IMR-90 (cell line): ENCODE data around the gene RNF175. TPM values are rescaled to one million over a fixed set of nuclear protein-coding genes. Genes with fewer than 3 reads are reported as not detected.
A peak's percentile ranks its signal among the peaks of the same experiment; 100 is the strongest.

Source experiments
- ATAC-seq: fragments of 200-7000 bp; cut with Tn5 transposase; 2 replicates; pipeline ENCODE4 v1.9.1; 2020; ENCODE audit warnings: low read depth, mild to moderate bottlenecking, moderate library complexity
- BruUV-seq: library from RNA; stranded (reverse); fragments of 400-500 nt; replicated peaks from 2 replicates; lab custom pipeline; 2021; lab: Mats Ljungman, UMichigan
- CTCF ChIA-PET: fragments of 300-600 bp; formaldehyde crosslinking; extraction: SDS; loops from one replicate; lab custom pipeline; 2021; ENCODE audit warnings: antibody characterized with exemption; lab: Yijun Ruan, JAX
- POLR2A ChIA-PET: fragments of 300-600 bp; sonication (Branson Sonifier 250); formaldehyde crosslinking; loops from one replicate; lab custom pipeline; 2022; ENCODE audit warnings: antibody characterized with exemption; ENCODE audit not compliant: unreplicated experiment; lab: Charles Lee
- DNase-seq: peaks from one replicate; pipeline ENCODE4 v3.0.0; 2013
- H2AFZ ChIP-seq: replicated peaks from 2 replicates; pipeline ENCODE3; 2013; ENCODE audit warnings: low read length, mild to moderate bottlenecking; ENCODE audit not compliant: poor library complexity
- H2AK5ac ChIP-seq: 2 replicates; pipeline ENCODE4 v1.6.1; 2013; ENCODE audit warnings: low read depth, low read length, inconsistent platforms
- H2AK9ac ChIP-seq: replicated peaks from 2 replicates; pipeline ENCODE3; 2013; ENCODE audit warnings: mild to moderate bottlenecking, low read depth, low read length, moderate library complexity; ENCODE audit not compliant: poor library complexity
- H2BK120ac ChIP-seq: 2 replicates; pipeline ENCODE4 v1.6.1; 2013; ENCODE audit warnings: low read depth, low read length, inconsistent platforms
- H2BK15ac ChIP-seq: 3 replicates; pipeline ENCODE4 v1.6.1; 2013; ENCODE audit warnings: low read depth, low read length, inconsistent platforms
- H2BK20ac ChIP-seq: 2 replicates; pipeline ENCODE4 v1.6.1; 2013; ENCODE audit warnings: low read depth, mild to moderate bottlenecking, inconsistent platforms, low read length, moderate library complexity
- H2BK5ac ChIP-seq: 2 replicates; pipeline ENCODE4 v1.6.1; 2013; ENCODE audit warnings: mild to moderate bottlenecking, low read depth, low read length, inconsistent platforms; ENCODE audit not compliant: poor library complexity, severe bottlenecking
- H3K14ac ChIP-seq: replicated peaks from 2 replicates; pipeline ENCODE4 v1.6.1; 2013; ENCODE audit warnings: low read depth, low read length, inconsistent platforms
- H3K18ac ChIP-seq: 2 replicates; pipeline ENCODE4 v1.6.1; 2013; ENCODE audit warnings: low read depth, low read length, control low read depth
- H3K23ac ChIP-seq: 2 replicates; pipeline ENCODE4 v1.6.1; 2013; ENCODE audit warnings: low read depth, low read length, inconsistent platforms
- H3K27ac ChIP-seq: 2 replicates; pipeline ENCODE4 v1.5.1; 2013; ENCODE audit warnings: mild to moderate bottlenecking, control low read depth, low read length; ENCODE audit not compliant: insufficient read depth
- H3K27me3 ChIP-seq: 2 replicates; pipeline ENCODE4 v1.6.1; 2013; ENCODE audit warnings: low read length; ENCODE audit not compliant: control insufficient read depth, insufficient read depth
- H3K36me3 ChIP-seq: 2 replicates; pipeline ENCODE4 v1.6.1; 2013; ENCODE audit warnings: low read length, mixed read lengths; ENCODE audit not compliant: control insufficient read depth, insufficient read depth
- H3K4ac ChIP-seq: 2 replicates; pipeline ENCODE4 v1.6.1; 2013; ENCODE audit warnings: low read depth, low read length, inconsistent platforms
- H3K4me1 ChIP-seq: 2 replicates; pipeline ENCODE4 v1.6.1; 2013; ENCODE audit warnings: low read length, mixed read lengths; ENCODE audit not compliant: control insufficient read depth, insufficient read depth
- H3K4me2 ChIP-seq: 2 replicates; pipeline ENCODE4 v1.6.1; 2013; ENCODE audit warnings: low read depth, mild to moderate bottlenecking, control low read depth, low read length, moderate library complexity
- H3K4me3 ChIP-seq: 2 replicates; pipeline ENCODE4 v1.5.1; 2013; ENCODE audit warnings: low read depth, mild to moderate bottlenecking, control low read depth, low read length, moderate library complexity; ENCODE audit not compliant: insufficient read depth
- H3K56ac ChIP-seq: 2 replicates; pipeline ENCODE4 v1.6.1; 2013; ENCODE audit warnings: low read length, inconsistent platforms; ENCODE audit not compliant: insufficient read depth; ENCODE audit errors: extremely low read depth
- H3K79me1 ChIP-seq, 2 experiments: 2 replicates each; pipeline ENCODE4 v1.6.1; 2013; ENCODE audit warnings: low read length in 2 of 2, inconsistent platforms in 1 of 2, low read depth in 1 of 2
- H3K9ac ChIP-seq: 2 replicates; pipeline ENCODE4 v1.6.1; 2013; ENCODE audit warnings: low read depth, low read length, control low read depth
- H3K9me1 ChIP-seq: 2 replicates; pipeline ENCODE4 v1.6.1; 2013; ENCODE audit warnings: low read length, inconsistent platforms; ENCODE audit not compliant: insufficient read depth
- H3K9me3 ChIP-seq: 2 replicates; pipeline ENCODE4 v1.6.1; 2013; ENCODE audit warnings: low read length; ENCODE audit not compliant: control insufficient read depth, insufficient read depth
- H4K20me1 ChIP-seq: 2 replicates; pipeline ENCODE4 v1.6.1; 2013; ENCODE audit warnings: low read length, inconsistent platforms; ENCODE audit not compliant: insufficient read depth
- H4K5ac ChIP-seq: 2 replicates; pipeline ENCODE4 v1.6.1; 2013; ENCODE audit warnings: mild to moderate bottlenecking, low read depth, low read length, control low read depth
- H4K8ac ChIP-seq, 2 experiments: 2 replicates each; pipeline ENCODE4 v1.6.1; 2013; ENCODE audit warnings: low read depth in 2 of 2, low read length in 2 of 2, control low read depth in 1 of 2, inconsistent platforms in 1 of 2
- H4K91ac ChIP-seq: 2 replicates; pipeline ENCODE4 v1.6.1; 2013; ENCODE audit warnings: low read depth, low read length, inconsistent platforms; ENCODE audit not compliant: insufficient read depth
- FOS ChIP-seq: fragments of 150-350 bp; IDR thresholded peaks from 2 replicates; pipeline ENCODE4 v1.6.1; 2016; ENCODE audit warnings: low read depth, low read length
- MAZ ChIP-seq: IDR thresholded peaks from 2 replicates; pipeline ENCODE4 v1.6.1; 2012; ENCODE audit warnings: low read depth, mild to moderate bottlenecking, low read length, improper control_type of control experiment, moderate library complexity, borderline replicate concordance
- MXI1 ChIP-seq: IDR thresholded peaks from 2 replicates; pipeline ENCODE4 v1.6.1; 2012; ENCODE audit warnings: low read depth, mild to moderate bottlenecking, low read length, moderate library complexity, borderline replicate concordance
- POLR2A ChIP-seq: IDR thresholded peaks from 2 replicates; pipeline ENCODE4 v1.6.1; 2012; ENCODE audit warnings: mild to moderate bottlenecking, low read depth, low read length
- RAD21 ChIP-seq: IDR thresholded peaks from 2 replicates; pipeline ENCODE4 v1.6.1; 2012; ENCODE audit warnings: low read length, improper control_type of control experiment
- RFX5 ChIP-seq: IDR thresholded peaks from 2 replicates; pipeline ENCODE4 v1.8.0; 2012; ENCODE audit warnings: low read depth, mild to moderate bottlenecking, low read length, moderate library complexity
- WGBS, 2 experiments: methylation state at CpG; one replicate each; pipeline versions ENCODE4 v1.1.5 to v1.1.7; 2013; ENCODE audit warnings: missing lambda C conversion rate in 2 of 2; ENCODE audit not compliant: insufficient read length in 1 of 2; ENCODE audit errors: extremely low coverage in 2 of 2; 5-methylcytosine and 5-hydroxymethylcytosine counted together
- dilution Hi-C: fragments of 300-500 bp; cut with HindIII; formaldehyde crosslinking; loops from one replicate; pipeline ENCODE4 v1.14.3; 2018; ENCODE audit warnings: low sequenced_read_pairs; ENCODE audit not compliant: unreplicated experiment
- in situ Hi-C: fragments of 300-500 bp; cut with MboI; formaldehyde crosslinking; loops from 3 replicates; pipeline ENCODE4 v1.14.3; 2019; ENCODE audit warnings: low sequenced_read_pairs, inconsistent platforms, mixed read lengths
- intact Hi-C: fragments of 100-400 bp; cut with micrococcal nuclease; formaldehyde crosslinking; loops from 2 replicates; pipeline ENCODE4 v1.10.0; 2022
- polyA plus RNA-seq, 3 experiments: library from polyadenylated mRNA; depleted of rRNA; stranded (reverse); fragments of >200 nt; gene quantifications; 2 replicates each; pipeline ENCODE4 v1.2.3, GENCODE V29; 2012; ENCODE audit warnings: low replicate concordance in 1 of 3
- total RNA-seq: library from RNA; depleted of rRNA; stranded (reverse); fragments of >200 nt; gene quantifications from 2 replicates; pipeline ENCODE4 v1.2.3, GENCODE V29; 2012

RNF175 gene
- total and polyA plus RNA-seq, 2 of the 4 experiments (the other 2 are of a cell fraction), result not detected

GRCh38 chr4:153790962-153791551 is 31.2 kb upstream of the RNF175 start:
- Histone ChIP-seq H3K4me2 (no peak overlapping the region; the same call in 1 of the 2 replicates), H3K79me1 (no peaks in the 10 kb centered on the region), H3K9me1 (no peaks in the 10 kb centered on the region), H2AK9ac (no peak overlapping the region), H3K14ac (no peak overlapping the region), H4K20me1 (no peaks in the 10 kb centered on the region), H4K5ac (no peak overlapping the region), H3K4me1 (no peaks in the 10 kb centered on the region; the same call in 1 of the 2 replicates), H3K9ac (no peak overlapping the region), H2AFZ (peak overlapping the region; percentile 67), H3K9me3 (no peaks in the 10 kb centered on the region), H3K56ac (no peak overlapping the region), H3K4me3 (no peak overlapping the region), H2AK5ac (no peak overlapping the region), H2BK15ac (no peak overlapping the region), H3K36me3 (no peaks in the 10 kb centered on the region), H3K27me3 (peaks cover 62% of the 10 kb centered on the region), H3K4ac (no peak overlapping the region), H4K91ac (no peak overlapping the region), H3K18ac (no peak overlapping the region), H3K23ac (no peak overlapping the region), H2BK20ac (no peak overlapping the region), H4K8ac (no peak overlapping the region), H2BK5ac (no peak overlapping the region), H2BK120ac (no peak overlapping the region), H3K27ac (no peak overlapping the region)
- in situ Hi-C loops, result no loop called here
- ChIA-PET CTCF (no interaction called here), POLR2A (no interaction called here)
- TF ChIP-seq MAZ (no peak), FOS (no peak), RAD21 (no peak), POLR2A (no peak), RFX5 (no peak), MXI1 (no peak)
- DNase-seq (no peak), ATAC-seq (no peak)
- dilution Hi-C loops, result no loop called here
- 5% methylated on average over 16 of the region's 51 CpGs; no CpG with 5 or more reads in 1 of the 2 experiments for WGBS, 2 experiments
- intact Hi-C loops, result no loop called here
- no TSS peak for BruUV-seq
